ENCODE measurements around the gene NWD2.
"Not testable (repeated sequence)": the region's sequence is repeated elsewhere in the genome, so short reads cannot be mapped to it uniquely, and the experiment has no call there.

NWD2 gene

GRCh38 chr4:37397505-37397904 lies 153.0 kb downstream of the NWD2 start:
- Mint-ChIP-seq H3K36me3 (no peaks in the 10 kb centered on the region), H3K27me3 (peaks cover 7 to 15% of the 10 kb centered on the region in 2 donors), H3K4me3 (no peak overlapping the region), H3K4me1 (peaks cover 8 to 40% of the 10 kb centered on the region in 2 donors), H3K9me3 (no peaks in the 10 kb centered on the region), H3K27ac (no peak overlapping the region)
- DNase-seq: no peak
- ATAC-seq (replicated peaks): no peak

GRCh38 chr4:37400241-37400881 lies 155.8 kb downstream of the NWD2 start:
- no peak overlapping the region for H3K27ac Mint-ChIP-seq
- ATAC-seq (replicated peaks) (peak; percentile 65 to 80), DNase-seq (no peak)
- peaks cover 3 to 20% of the 10 kb centered on the region in 2 donors for H3K4me1 Mint-ChIP-seq
- no peaks in the 10 kb centered on the region for H3K9me3 Mint-ChIP-seq
- H3K27me3 Mint-ChIP-seq: peaks cover 12 to 22% of the 10 kb centered on the region in 2 donors
- H3K36me3 Mint-ChIP-seq: no peaks in the 10 kb centered on the region
- no peak overlapping the region for H3K4me3 Mint-ChIP-seq

- H3K4me1 Mint-ChIP-seq; ATAC-seq (replicated peaks); H3K4me3 Mint-ChIP-seq; H3K36me3 Mint-ChIP-seq; H3K27ac Mint-ChIP-seq; H3K9me3 Mint-ChIP-seq; DNase-seq: not testable (repeated sequence)
- H3K27me3 Mint-ChIP-seq: peaks cover 22 to 45% of the 10 kb centered on the region in 2 donors
Observed at GRCh38 chr4:37407938-37408826, 163.6 kb downstream of the NWD2 start.

- not testable (repeated sequence) for H3K4me3 Mint-ChIP-seq; ATAC-seq (replicated peaks); H3K36me3 Mint-ChIP-seq; H3K9me3 Mint-ChIP-seq; H3K4me1 Mint-ChIP-seq; DNase-seq; H3K27ac Mint-ChIP-seq
- peaks cover 14 to 40% of the 10 kb centered on the region in 2 donors for H3K27me3 Mint-ChIP-seq
Observed at GRCh38 chr4:37413612-37414011, 169.1 kb downstream of the NWD2 start.

DNA sequence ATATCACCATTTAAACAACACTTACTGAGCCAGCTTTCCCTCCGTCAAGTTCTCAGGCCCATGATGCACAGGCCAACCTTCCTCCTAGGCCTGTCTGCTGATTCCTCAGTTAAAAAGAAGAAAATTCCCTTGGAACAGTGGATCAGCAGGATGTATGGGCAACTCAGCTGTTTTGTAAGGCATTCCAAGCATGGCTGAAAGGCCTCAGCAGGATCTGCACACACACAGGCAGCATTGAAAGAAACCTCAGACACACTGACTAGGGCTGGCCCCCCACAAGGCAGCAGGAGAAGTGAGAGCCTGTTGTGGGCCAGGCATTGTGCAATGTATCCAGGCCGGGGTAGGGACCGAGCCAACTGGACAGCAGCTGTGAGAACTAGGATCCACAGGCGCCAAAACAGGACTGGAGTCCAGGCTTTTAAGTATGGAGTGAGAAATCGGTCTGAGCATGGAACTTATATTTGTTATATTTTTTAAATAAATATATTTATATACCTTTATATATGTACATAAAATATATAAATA lies 171.4 kb downstream of the NWD2 start:
- Mint-ChIP-seq H3K27me3 (peaks cover under 1 to 30% of the 10 kb centered on the region in 2 donors), H3K27ac (no peak overlapping the region), H3K4me1 (no peaks in the 10 kb centered on the region), H3K9me3 (peaks cover 3 to 11% of the 10 kb centered on the region in 2 donors), H3K36me3 (no peaks in the 10 kb centered on the region), H3K4me3 (no peak overlapping the region)
- ATAC-seq (replicated peaks) (no peak), DNase-seq (no peak)

DNA sequence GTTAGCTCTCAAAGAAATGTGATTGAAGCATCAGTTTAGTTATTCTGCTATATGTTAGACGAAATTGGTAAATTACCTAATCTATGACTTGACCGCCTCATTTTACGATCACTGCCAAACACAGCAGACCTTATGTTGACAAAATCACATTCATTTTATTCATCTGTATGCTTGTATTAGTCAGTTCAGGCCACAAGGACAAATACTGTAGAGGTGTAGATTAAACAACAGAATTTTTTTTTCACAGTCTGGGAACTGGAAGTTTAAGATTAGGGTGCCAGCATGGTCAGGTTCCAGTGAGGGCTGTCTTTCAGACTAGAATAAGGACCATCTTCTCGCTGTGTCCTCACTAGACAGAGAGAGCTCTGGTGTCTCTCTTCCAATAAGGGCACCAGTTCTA lies 177.1 kb downstream of the NWD2 start:
- Mint-ChIP-seq H3K9me3 (peaks cover 7 to 10% of the 10 kb centered on the region in 2 donors), H3K27ac (no peak overlapping the region), H3K4me1 (no peaks in the 10 kb centered on the region), H3K27me3 (peaks cover 0 to 14% of the 10 kb centered on the region in 2 donors), H3K4me3 (no peak overlapping the region), H3K36me3 (no peaks in the 10 kb centered on the region)
- DNase-seq (no peak), ATAC-seq (replicated peaks) (no peak)

DNA sequence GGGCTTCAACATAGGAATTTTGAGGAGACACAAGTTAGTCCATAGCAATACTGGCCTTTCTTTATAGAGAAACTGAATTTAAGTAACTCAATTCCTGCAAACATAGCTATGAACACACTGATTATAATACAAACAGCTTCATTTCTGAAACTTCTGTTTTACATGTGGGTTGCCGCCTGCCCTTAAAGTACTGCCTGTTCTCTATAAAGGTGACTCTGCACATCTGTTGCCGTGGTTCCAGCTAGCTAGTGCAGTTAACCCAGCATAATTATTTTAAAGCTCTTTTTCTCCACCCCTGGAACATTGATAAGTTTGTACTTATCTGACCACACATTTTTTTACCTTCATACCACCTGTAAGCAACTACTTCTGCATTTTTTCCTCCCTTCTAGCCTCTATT lies 177.6 kb downstream of the NWD2 start:
- H3K27me3 Mint-ChIP-seq: peaks cover 3 to 19% of the 10 kb centered on the region in 2 donors

DNA sequence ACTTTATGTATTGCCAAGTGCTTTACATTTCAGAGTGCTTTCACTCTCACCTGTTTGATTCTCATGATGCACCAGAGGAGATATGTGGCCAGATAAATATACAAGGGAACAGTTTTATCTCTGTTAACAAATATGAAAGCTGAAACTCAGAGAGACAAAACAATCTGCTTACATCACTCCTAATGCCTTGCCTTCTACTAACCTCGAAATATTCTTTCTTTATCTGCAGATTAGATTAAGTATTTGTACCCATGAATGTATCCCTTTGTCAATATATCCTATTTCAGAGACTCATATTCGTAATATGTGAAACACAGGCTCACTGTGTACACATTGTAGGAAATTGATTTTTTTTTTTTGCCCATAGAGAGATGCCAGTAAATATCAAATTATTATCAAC lies 178.1 kb downstream of the NWD2 start:
- H3K27ac Mint-ChIP-seq: no peak overlapping the region
- ATAC-seq (replicated peaks): no peak
- no peaks in the 10 kb centered on the region for H3K4me1 Mint-ChIP-seq
- peaks cover 5 to 24% of the 10 kb centered on the region in 2 donors for H3K27me3 Mint-ChIP-seq
- DNase-seq: no peak
- peaks cover 7 to 10% of the 10 kb centered on the region in 2 donors for H3K9me3 Mint-ChIP-seq
- H3K36me3 Mint-ChIP-seq: no peaks in the 10 kb centered on the region
- no peak overlapping the region for H3K4me3 Mint-ChIP-seq

More for the DNA sequence above, 177.6 kb downstream of the NWD2 start:
- Mint-ChIP-seq H3K27ac (no peak overlapping the region), H3K9me3 (peaks cover 7 to 10% of the 10 kb centered on the region in 2 donors), H3K36me3 (no peaks in the 10 kb centered on the region), H3K4me3 (no peak overlapping the region), H3K4me1 (no peaks in the 10 kb centered on the region)
- DNase-seq: no peak
- ATAC-seq (replicated peaks): no peak

DNA sequence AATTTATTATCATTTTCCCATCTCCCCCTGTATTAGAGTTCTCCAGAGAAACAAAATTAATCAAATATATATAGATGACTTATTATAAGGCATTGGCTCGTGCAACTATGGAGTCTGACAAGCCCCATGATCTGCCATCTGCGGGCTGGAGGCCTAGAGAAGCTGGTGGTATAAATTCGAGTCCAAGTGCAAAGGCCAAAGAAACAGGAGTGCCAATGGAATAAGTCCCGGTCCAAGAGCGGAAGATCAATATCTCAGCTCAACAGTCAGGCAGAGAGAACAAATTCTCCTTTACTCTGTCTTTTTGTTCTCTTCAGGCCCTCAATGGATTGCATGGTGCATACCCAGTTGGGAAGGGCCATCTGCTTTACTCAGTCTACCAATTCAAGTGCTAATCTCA lies 178.8 kb downstream of the NWD2 start:
- Mint-ChIP-seq H3K36me3 (no peaks in the 10 kb centered on the region), H3K9me3 (peaks cover 7 to 10% of the 10 kb centered on the region in 2 donors), H3K4me3 (no peak overlapping the region), H3K27ac (no peak overlapping the region), H3K27me3 (peaks cover 5 to 24% of the 10 kb centered on the region in 2 donors), H3K4me1 (no peaks in the 10 kb centered on the region)
- DNase-seq (no peak), ATAC-seq (replicated peaks) (no peak)

GRCh38 chr4:37424753-37425152 lies 180.2 kb downstream of the NWD2 start:
- no peak overlapping the region for H3K27ac Mint-ChIP-seq

GRCh38 chr4:37425857-37426256 lies 181.3 kb downstream of the NWD2 start:
- Mint-ChIP-seq H3K9me3 (peaks cover 5 to 7% of the 10 kb centered on the region in 2 donors), H3K27ac (no peak overlapping the region), H3K36me3 (no peaks in the 10 kb centered on the region), H3K4me3 (no peak overlapping the region), H3K27me3 (peaks cover 5 to 21% of the 10 kb centered on the region in 2 donors), H3K4me1 (no peaks in the 10 kb centered on the region)
- DNase-seq: no peak
- ATAC-seq (replicated peaks): no peak

More at GRCh38 chr4:37424753-37425152, 180.2 kb downstream of the NWD2 start:
- no peaks in the 10 kb centered on the region for H3K4me1 Mint-ChIP-seq
- ATAC-seq (replicated peaks): no peak
- H3K9me3 Mint-ChIP-seq: peaks cover 5 to 7% of the 10 kb centered on the region in 2 donors
- peaks cover 5 to 24% of the 10 kb centered on the region in 2 donors for H3K27me3 Mint-ChIP-seq
- DNase-seq: no peak
- no peaks in the 10 kb centered on the region for H3K36me3 Mint-ChIP-seq
- H3K4me3 Mint-ChIP-seq: no peak overlapping the region

- Mint-ChIP-seq H3K27ac (no peak overlapping the region), H3K4me3 (no peak overlapping the region), H3K4me1 (no peaks in the 10 kb centered on the region), H3K9me3 (peaks cover 5 to 7% of the 10 kb centered on the region in 2 donors), H3K36me3 (no peaks in the 10 kb centered on the region), H3K27me3 (peaks cover 5 to 23% of the 10 kb centered on the region in 2 donors)
- no peak for DNase-seq
- ATAC-seq (replicated peaks): no peak
Observed at GRCh38 chr4:37427193-37427592, 182.7 kb downstream of the NWD2 start.

GRCh38 chr4:37429906-37430305 lies 185.4 kb downstream of the NWD2 start:
- no peaks in the 10 kb centered on the region for H3K36me3 Mint-ChIP-seq
- no peaks in the 10 kb centered on the region for H3K4me1 Mint-ChIP-seq
- no peaks in the 10 kb centered on the region for H3K9me3 Mint-ChIP-seq
- DNase-seq (no peak), ATAC-seq (replicated peaks) (no peak)
- no peak overlapping the region for H3K4me3 Mint-ChIP-seq
- peaks cover 5 to 23% of the 10 kb centered on the region in 2 donors for H3K27me3 Mint-ChIP-seq
- no peak overlapping the region for H3K27ac Mint-ChIP-seq

GRCh38 chr4:37430718-37431416 lies 186.3 kb downstream of the NWD2 start:
- ATAC-seq (replicated peaks) (no peak), DNase-seq (no peak)
- Mint-ChIP-seq H3K4me1 (no peaks in the 10 kb centered on the region), H3K27me3 (peaks cover 5 to 22% of the 10 kb centered on the region in 2 donors), H3K36me3 (no peaks in the 10 kb centered on the region), H3K27ac (no peak overlapping the region), H3K9me3 (no peaks in the 10 kb centered on the region), H3K4me3 (no peak overlapping the region)

Data from stimulated activated naive B cell treated with anti-CD40 and anti-IgM and Interleukin-4, amounts not matched to agents 10 μg/mL and 1 μg/mL and 100 μg/mL, for 72 hours (primary cell).